ENCODE results near the gene ELL.

DNA sequence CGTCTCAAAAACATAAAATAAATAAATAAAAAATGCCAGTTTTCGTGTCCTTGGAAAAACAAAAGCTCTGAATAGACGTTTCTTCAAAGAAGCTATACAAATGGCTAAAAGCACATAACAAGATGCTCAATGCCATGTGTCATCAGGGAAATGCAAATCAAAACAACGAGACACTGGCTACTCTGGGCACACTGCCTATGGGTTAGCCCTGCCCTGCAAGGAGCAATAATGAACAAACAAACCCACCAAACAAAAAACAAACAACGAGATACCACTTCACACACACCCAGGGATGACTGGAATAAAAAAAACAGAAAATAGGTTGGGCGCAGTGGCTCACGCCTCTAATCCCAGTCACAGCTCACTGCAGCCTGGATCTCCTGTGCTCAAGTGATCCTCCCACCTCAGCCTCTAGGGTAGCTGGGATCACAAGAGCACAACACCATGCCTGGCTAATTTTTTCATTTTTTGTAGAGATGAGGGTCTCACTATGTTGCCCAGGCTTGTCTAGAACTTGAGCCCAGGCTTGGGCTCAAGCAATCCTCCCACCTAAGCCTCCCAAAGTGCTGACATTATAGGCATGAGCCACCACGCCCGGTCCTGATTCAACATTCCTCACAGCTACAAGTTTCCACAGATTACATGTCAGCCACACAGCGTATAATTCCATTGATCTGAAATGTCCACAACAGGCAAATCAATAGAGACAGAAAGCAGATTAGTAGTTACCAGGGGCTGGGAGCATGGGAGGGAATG lies 68.4 kb downstream of the ELL start:
- TF ChIP-seq, protein P1, sequence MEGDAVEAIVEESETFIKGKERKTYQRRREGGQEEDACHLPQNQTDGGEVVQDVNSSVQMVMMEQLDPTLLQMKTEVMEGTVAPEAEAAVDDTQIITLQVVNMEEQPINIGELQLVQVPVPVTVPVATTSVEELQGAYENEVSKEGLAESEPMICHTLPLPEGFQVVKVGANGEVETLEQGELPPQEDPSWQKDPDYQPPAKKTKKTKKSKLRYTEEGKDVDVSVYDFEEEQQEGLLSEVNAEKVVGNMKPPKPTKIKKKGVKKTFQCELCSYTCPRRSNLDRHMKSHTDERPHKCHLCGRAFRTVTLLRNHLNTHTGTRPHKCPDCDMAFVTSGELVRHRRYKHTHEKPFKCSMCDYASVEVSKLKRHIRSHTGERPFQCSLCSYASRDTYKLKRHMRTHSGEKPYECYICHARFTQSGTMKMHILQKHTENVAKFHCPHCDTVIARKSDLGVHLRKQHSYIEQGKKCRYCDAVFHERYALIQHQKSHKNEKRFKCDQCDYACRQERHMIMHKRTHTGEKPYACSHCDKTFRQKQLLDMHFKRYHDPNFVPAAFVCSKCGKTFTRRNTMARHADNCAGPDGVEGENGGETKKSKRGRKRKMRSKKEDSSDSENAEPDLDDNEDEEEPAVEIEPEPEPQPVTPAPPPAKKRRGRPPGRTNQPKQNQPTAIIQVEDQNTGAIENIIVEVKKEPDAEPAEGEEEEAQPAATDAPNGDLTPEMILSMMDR (IDR thresholded peaks at IDR 0.05 in 2 of 3, conservative IDR thresholded peaks at IDR 0.05 in 1 of 3; ENCODE audit: insufficient read depth in 2 of 3, low read depth in 1 of 3, low read length in 3 of 3), result no peak
- TF ChIP-seq, protein P2, sequence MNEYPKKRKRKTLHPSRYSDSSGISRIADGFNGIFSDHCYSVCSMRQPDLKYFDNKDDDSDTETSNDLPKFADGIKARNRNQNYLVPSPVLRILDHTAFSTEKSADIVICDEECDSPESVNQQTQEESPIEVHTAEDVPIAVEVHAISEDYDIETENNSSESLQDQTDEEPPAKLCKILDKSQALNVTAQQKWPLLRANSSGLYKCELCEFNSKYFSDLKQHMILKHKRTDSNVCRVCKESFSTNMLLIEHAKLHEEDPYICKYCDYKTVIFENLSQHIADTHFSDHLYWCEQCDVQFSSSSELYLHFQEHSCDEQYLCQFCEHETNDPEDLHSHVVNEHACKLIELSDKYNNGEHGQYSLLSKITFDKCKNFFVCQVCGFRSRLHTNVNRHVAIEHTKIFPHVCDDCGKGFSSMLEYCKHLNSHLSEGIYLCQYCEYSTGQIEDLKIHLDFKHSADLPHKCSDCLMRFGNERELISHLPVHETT (CRISPR knock-in tag; conservative IDR thresholded peaks at IDR 0.05 in 1 of 2, IDR thresholded peaks at IDR 0.05 in 1 of 2), result no peak
- TF ChIP-seq RAD21 (CRISPR knock-in tag; conservative IDR thresholded peaks at IDR 0.05 in 1 of 2, IDR thresholded peaks at IDR 0.05 in 1 of 2), result no peak
- TF ChIP-seq ARNT (IDR thresholded peaks at IDR 0.05), result no peak
- no peak for TF ChIP-seq ZFX (CRISPR knock-in tag; IDR thresholded peaks at IDR 0.05)
- TF ChIP-seq ZBTB7A (IDR thresholded peaks at IDR 0.05; ENCODE audit: borderline replicate concordance, control insufficient read depth, low read depth, low read length), result no peak
